IPS DF 19.7 (cell line): Measurements from ENCODE around the gene TCF4.

ENCODE experiments used
- DNase-seq: peaks from one replicate; pipeline ENCODE4 v3.0.0-alpha.2; 2013; ENCODE audit warnings: low read depth, low spot score

TCF4 gene

DNA sequence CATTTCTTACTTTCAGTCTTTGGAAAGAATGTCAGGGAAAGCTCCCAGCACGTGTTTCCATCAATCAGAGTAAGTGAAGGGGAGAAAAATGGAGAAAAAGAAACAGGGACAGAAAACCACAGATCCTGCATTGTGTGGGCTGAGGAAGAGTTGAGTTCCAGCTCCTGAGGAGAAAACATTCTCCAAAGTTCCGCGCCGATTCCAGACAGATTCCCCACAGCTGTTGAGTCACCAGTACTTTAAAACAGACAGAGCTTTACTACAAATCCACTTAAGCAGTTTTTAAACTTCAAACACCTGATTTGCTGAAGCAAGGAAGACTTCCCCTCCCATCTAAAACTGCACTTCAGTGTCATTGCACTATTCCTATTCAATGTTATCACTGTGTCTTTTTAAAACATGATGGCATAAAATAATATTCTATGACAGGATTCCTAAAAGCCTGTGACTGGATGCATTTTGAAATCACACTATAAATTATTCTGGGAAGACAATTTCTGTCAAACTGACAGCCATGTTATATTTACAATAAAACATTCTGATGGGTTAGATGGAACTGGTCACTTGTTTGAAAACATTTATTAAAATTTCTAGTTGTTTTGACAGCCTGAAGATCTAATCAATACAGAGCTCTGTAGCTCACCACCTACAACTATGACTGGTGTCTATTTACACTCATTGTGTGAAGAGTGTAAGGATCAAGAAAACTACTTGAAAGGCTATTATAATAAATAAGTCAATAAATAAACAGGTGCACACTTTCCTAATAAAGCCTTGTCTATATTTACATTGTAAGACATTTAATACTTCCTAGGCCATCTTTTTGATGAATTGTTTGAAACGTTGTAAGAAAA, 40.9 kb downstream of the TCF4 start:
- DNase-seq: no peak

GRCh38 chr18:55544014-55544413, 44.0 kb downstream of the TCF4 start:
- no peak for DNase-seq

GRCh38 chr18:55543130-55543704, 44.8 kb downstream of the TCF4 start:
- DNase-seq: no peak

DNA sequence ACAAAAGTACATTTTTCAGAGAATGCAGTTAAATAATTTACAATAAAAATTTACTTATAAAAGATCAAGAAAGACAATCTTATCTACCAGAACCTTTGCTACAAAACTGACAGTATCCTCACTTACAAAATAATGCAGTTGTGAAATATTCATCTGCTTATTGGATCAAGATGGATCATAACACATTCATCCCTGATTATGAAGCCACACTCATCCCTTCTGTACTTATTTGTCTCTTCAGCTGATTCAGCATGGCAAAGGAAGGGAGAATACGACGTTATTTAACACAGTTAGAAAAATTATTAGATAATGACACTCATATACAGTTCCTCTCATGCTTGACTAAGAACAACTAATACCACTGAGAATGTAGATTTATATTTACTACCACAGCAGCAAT, 46.4 kb downstream of the TCF4 start:
- no peak for DNase-seq

DNA sequence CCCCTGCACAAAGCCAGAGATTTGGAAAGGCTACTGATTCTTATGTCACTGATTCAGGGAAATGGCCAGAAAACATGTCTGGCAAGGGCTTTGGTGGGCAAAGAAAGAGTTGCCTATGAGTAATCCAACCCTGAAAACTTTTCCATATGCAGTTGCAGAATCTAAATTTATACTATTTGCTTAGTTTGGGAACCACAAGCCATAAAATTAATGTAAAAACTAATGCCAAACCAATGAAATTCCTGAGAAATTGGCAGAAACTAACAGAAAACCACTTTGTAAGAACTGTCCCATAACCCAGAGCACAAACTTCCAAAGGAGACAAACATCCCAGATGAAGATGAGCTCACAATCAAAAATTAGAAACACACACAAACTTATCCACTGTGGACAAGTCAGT, 48.8 kb downstream of the TCF4 start:
- no peak for DNase-seq

- DNase-seq: no peak
Measured at GRCh38 chr18:55534996-55535395, 53.0 kb downstream of the TCF4 start.

DNA sequence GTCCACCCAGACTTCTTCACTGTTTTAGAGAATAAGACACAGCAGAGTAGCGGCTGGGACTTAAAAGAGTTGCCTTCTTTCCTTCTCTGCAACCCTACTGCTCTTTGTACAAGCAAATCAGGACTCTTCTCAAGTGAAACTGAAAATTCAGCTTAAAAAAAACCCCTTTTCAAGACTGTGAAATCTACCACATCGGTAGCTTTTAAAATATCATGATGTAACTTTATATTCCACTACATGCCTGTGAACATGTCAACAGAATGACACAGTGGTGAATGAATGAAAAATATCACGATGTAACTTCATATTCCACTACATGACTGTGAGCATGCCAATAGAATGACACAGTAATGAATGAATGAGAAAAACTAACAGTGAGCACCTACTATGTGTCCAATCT, 53.4 kb downstream of the TCF4 start:
- no peak for DNase-seq

DNA sequence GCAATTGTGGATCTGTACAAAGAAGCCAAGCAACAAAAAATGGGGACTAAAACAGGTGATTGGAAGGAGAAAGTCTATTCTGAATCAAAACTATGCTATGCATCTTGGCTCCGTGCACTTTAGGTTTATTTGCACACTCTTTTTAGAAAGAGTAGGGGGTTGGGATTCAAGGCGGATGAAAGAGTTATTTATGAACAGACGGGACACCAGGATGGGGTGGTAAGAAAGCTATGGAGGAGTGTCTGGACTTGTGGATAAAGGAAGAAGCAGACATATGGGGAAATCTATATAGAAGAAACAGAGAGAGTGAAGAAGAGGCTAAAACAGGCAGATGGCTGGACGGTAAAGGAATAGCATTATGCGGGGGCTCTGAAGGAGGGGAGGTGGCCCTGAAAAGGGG, 57.8 kb downstream of the TCF4 start:
- DNase-seq: no peak

- no peak for DNase-seq
Measured at GRCh38 chr18:55529581-55529980, 58.4 kb downstream of the TCF4 start.

DNA sequence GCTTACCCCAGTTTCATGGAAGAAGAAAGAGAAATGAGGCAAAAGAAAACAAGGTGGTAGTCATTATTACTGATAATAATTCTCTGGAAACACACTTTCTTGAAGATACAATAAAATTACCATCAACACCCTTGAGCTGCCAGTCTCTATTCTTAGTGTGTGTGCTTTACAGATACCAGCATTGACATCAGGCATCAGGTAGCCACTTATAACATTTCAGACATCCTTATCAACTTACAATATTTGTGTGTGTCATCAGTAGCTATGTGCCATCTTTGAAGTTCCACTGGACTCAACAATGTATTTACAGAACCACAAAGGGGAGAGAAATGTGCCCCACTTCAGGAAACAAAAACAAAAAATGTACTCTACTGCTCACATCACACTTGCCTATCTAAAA, 62.1 kb downstream of the TCF4 start:
- no peak for DNase-seq

DNA sequence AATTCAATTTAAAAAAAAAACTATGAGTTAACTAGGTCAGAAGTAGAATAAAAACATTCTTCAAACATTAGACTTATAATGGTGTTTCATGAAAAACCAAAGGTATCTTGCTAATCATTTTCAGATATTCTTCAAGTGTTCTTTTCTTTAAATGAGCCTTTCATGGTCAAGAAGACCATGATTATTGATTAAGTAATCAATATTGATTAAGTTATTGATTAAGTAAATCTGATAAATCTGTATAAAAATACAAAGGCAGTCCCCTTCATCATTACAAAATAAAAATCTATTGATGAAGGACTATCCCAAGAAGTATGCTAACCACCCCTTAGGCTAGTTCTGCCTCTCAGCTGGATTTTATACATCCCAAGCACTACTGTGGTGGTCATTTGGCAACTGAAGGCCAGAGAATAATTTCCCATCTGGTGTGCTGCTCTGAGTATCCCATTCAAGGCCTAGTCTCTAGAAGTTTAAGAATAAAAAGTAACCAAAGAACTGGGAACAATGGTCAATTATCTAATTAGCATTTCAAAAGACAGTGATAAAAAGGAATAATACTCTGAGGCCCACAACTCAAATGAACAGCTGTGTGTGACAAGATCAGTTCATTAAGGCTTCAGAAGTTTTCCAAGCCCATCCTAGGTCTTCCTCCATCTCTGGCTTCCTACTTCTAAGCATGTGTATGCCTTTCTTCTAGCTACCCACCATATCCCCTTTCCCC, 63.5 kb downstream of the TCF4 start:
- DNase-seq: no peak

GRCh38 chr18:55523001-55523400, 65.0 kb downstream of the TCF4 start:
- DNase-seq: no peak

GRCh38 chr18:55522011-55522410, 66.0 kb downstream of the TCF4 start:
- no peak for DNase-seq

GRCh38 chr18:55517055-55517454, 70.9 kb downstream of the TCF4 start:
- no peak for DNase-seq

DNA sequence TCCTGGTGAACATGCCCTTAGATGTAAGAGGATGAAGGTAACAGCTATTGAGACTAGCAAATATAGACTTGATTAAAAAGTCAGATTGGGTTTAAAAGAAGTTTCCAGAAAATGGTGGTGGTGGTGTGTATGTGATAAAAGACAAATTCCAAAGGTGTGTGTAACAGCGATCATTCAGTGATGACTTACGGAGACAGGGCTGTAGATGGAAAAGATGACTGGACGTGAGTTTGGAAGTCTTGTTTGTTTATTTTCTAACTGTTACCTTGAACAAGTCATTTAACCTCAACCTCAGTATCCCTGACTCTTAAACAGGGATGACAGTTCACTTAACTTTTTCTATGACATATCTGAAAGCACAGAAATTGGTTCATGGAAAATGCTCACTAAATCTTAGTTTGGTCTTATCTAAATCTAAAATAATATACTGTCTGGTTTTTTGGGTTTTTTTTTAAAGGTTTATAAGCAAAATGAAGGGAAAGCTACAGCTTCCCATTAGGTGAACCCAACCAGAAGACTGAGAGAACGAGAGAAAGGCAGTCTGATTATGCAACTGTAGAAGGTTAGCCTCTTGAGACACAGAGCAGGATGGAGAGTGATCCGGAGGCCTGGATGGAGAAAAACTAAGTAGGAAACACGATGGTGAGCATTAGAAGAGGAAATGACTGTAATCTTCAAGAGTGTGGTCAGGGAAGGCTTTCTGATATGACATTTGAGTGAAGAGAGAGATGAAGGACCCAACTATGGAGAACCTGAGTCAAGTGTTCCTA, 71.9 kb downstream of the TCF4 start:
- no peak for DNase-seq

DNA sequence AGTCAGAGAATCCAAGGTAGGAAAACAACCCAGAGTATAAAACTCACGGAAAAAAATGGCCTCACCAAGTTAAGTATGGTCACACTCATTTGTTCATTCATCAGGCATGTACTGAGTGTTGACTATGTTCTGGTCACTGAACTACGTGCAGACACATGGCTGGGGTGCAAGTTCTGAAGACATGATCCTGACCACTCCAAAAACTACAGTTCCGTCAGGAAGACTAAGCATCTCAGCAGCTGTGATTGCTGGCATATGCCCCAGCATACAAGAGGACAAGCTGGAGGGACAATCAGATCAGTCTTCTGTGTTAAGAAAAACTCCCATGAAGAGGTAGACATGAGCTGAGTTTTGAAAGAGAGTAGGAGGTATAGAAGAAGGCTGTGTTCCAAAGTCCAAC, 72.8 kb downstream of the TCF4 start:
- DNase-seq: no peak

DNA sequence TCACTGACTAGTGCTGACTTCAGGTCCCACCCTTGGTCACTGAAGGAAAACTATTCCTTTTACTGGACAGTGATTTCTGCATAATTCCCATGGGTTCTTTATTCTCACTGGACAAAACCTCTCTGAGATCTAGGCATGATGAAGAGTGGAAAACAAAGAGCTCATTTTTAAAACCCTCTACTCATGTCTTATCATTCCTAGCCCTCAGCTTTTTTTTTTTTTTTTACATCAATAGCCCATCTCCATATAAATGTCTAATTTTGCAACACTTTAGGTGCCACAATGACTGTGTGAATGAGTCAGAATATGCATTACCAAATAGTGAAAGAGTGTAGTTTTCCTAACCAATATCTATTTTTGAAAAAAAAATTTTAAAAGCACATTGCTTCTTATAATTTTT, 74.8 kb downstream of the TCF4 start:
- DNase-seq: no peak

DNA sequence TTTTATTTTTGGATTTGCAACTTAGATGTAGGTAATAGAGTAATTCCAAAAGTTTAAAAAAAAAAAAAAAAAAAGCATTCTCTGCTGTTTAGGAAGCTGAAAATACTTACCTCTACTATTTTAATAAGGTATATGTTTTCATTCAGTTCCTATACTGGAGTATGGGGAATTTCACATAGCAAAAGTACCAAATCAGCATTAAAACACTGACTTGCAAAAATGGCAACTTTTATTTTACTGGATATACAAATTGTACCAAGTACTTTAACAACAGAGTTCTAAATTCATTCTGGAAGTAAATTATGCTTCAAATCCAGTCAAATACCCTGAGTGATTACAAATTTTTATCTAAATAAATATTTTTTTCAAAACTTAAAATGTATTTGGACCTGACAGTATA, 76.7 kb downstream of the TCF4 start:
- no peak for DNase-seq

- no peak for DNase-seq
Measured at GRCh38 chr18:55510809-55511208, 77.2 kb downstream of the TCF4 start.

DNA sequence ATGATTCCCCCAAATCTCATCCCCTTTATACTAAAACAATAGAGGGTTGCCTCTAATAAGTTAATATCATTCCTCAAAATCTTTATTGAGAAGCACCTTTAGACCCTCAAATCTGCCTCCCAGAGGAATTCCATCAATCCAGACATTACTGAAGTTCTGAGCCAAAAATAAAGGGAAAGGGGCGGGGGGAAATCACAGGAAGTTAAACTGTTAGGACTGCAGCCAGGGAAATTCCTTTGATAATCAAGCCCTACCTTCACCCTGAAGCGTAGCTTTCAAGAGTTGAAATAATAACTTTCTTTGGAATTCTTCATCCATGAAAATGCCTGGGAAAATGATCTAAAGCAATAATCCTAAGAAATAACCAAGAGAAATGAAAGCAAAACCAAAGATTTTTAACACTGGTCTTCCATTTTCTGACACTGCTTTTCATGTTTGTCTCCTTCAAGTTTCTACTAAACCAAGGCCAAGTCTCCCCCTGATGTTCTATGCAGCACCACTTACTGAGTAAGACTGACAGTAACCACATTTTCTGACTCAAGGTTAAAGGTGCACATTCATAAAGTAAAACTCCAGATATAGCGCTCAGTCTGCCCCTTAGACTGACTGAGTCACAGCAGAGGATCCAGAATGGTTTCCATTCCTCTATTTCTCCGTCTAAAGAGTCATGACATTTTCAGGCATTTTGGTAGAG, 78.2 kb downstream of the TCF4 start:
- DNase-seq: no peak

DNA sequence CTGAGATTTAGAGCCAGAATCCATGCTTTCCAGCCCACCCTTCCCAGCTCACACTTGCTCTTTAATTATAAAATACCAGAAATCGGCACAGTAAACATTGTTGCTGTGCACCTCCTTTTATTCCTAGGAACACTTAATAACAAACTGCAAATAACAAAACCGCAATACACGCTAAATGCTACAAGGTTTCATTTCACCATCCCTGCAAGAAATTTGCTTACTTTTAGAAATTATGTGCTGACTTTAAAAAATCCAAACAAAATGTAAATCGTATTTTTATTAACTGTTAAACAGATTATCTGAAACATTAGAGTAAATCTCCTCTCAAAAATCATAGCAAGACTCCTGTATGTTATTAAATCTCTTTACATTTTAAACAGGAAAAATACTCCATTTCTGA, 79.3 kb downstream of the TCF4 start:
- no peak for DNase-seq

DNA sequence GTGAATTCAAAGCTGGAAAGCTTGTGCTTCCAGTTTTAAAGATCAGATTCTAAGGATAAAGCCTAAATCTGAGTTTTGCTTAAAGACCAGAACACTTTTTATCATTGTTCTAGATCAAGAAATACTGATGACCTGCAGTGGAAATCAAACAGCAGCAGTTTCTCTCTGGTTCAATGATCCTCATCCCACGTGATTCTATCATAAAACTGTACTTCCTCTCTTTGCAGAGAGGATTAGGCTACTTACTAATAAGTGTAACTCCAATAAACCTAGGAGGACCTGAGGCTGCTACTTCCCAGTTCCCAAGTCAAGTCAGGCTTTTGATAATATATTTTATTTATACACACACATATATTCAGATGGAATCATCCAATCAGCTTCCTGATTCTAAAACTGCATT, 81.9 kb downstream of the TCF4 start:
- no peak for DNase-seq
